AG08395 (cell line): ENCODE measurements around the gene MYOD1.

ENCODE experiments used
- DNase-seq: peaks from one replicate; pipeline ENCODE4 v3.0.0; 2012; ENCODE audit warnings: mixed read lengths, low spot score

The MYOD1 gene

DNA sequence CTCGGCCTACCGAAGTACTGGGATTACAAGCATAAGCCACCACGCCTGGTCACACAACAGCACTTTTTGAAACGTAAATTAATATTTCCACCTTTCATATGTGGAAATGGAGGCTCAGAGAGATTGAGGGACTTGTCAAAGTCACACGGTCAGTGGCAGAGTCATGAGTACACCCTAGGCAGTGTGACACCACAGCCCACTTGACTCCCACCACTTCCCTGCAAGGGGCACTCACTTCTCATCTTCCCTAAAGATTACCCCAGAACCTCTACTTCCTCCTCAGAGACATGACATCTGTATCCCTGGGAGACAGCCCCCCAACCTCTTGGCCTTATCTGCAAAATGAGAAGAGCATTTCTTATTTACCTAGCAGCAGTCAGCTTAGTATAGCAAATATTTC, 16.5 kb upstream of the MYOD1 start:
- DNase-seq = no peak

GRCh38 chr11:17703951-17704350, 15.4 kb upstream of the MYOD1 start:
- peak; percentile 20 for DNase-seq

- no peak for DNase-seq
These were observed 11.5 kb upstream of the MYOD1 start for GRCh38 chr11:17707830-17708229.

DNA sequence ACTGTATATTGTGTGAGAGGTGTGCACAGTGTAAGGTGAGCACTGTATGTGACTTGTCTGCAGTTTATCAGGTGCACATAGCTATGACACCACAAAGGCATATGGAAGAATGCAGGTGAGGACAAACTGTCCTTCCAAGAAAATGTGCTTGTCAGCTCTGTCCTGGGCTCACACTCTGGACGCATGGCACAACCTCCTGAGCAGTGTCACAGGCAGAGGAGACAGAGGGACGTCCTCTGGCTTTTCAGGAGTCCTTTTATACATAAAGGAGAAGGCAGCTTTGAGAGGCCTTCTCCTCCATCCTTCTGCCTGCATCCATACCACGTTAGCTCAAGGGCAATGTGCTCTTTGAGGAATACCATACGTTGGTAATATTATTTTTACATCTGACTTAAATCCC, 7.5 kb upstream of the MYOD1 start:
- DNase-seq = no peak

DNA sequence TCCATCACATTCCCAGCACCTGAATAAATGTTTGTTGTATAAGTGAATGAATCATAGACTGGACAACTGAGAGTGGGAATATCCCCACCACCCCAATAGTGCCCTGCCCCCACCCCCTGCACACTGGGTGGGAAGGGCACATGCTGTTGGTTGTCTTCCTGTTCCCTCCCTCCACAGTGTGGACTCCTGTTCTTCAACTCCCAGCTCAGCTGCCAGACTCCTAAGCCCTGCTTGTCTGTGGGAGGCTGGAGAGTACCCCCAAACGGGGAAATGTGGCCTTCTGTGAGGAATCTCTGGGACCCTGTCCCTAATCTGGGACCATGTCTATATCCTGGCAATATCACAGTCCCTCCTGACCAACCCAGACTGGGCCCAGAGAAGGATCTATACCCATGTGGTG, 5.5 kb upstream of the MYOD1 start:
- DNase-seq = no peak

DNA sequence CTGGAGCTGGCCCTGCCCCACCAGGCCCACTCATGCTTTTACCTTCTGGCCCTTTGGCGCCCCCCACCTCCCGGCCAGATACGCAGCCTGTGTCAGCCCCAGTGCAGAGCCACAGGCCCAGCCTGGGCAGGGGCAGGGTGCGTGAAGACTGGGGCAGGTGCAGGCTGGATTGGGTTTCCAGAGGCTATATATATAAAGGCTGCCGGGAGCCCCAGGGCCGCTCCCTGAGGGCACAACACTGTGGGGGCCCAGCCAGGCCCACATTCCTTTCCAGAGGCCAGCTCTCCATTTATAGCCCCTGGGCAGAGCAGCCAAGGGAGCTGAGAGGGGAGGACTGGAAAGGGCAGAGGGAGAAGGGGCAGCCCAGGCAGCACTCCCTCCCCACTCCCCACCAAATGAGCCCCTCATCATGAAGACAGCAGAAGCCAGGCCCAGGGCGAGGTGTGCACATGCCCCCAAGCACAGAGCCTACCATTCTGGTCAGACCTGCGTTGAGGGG, 5.0 kb upstream of the MYOD1 start:
- no peak for DNase-seq

GRCh38 chr11:17714870-17715269, 4.5 kb upstream of the MYOD1 start:
- no peak for DNase-seq

DNA sequence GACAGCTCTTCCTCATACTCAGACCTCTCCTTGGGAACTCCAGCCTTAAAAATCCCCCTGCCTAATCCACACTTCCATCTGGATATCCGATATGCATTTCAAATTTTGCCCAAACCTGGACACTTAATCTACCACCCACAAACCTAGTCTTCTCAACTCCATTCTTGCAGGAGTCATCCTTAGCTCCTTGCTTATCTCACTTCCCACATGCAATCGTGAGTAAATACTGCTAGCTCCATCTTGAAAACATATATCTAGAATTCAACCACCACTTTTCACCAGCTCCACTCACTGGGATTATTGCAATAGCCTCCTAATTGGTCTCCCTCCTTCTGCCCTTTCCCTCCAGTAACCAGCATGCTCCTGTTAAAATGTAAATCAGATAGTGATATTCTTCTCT, 2.6 kb upstream of the MYOD1 start:
- no peak for DNase-seq

DNA sequence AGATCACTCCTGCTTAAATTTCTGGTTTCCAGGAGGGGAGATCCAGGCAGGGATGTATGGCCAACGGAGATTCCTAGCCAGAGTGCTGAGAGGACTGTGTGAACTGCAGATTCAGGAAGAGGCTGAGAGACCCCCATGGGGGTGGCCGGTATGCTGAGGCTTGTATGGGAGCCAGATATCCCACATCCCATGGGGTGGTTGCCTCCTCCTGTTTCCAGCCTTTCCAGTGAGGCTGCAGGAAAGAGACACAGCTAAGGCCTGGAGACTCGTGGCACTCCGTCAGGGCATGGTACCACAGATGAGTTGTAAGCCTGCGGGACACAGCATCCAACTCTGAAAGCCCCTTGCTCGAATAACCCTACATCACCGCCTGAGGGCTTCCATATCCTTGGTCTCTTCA, 1.4 kb upstream of the MYOD1 start:
- no peak for DNase-seq

DNA sequence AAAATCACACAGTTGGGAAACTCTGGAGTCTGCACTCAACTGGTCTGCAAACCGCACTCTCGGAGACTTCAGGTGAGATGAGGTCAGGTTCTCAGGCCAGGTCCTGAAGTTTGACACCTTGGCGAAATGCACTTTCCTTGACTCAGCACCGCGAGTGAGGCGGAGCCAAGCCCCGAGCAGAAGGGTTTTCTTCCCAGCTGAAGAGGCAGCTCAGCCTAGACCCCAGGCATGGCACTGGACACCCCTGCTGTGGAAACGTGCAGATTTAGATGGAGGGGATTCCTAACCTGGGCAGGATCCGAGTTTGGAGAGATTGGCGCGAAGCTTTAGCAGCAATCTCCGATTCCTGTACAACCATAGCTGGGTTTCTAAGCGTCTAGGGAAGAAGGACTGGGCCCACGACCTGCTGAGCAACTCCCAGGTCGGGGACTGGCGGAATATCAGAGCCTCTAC, 835 bp upstream of the MYOD1 start:
- DNase-seq = no peak

DNA sequence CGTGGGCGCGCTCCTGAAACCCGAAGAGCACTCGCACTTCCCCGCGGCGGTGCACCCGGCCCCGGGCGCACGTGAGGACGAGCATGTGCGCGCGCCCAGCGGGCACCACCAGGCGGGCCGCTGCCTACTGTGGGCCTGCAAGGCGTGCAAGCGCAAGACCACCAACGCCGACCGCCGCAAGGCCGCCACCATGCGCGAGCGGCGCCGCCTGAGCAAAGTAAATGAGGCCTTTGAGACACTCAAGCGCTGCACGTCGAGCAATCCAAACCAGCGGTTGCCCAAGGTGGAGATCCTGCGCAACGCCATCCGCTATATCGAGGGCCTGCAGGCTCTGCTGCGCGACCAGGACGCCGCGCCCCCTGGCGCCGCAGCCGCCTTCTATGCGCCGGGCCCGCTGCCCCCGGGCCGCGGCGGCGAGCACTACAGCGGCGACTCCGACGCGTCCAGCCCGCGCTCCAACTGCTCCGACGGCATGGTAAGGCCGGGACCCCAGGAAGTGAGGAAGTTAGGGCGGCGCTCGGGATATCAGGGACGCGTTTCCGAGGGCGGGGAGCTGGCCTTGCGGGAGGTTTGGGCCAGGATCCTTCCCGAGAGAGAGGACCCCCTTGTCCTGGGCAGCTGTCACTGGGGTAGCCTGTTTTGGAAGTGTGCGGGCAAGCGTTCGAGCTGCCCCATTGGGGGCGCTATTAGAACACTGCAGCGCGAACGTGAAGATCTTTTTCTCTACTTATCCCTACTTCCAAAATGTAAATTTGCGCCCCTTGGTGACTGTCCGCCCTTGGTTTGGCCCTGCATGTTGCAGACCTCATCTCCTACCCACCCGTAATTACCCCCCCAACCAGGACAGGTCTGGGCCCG, 796 bp downstream of the MYOD1 start:
- DNase-seq = peak; percentile 16

GRCh38 chr11:17720796-17721171, 1.4 kb downstream of the MYOD1 start:
- no peak for DNase-seq

- no peak for DNase-seq
These were observed 2.0 kb downstream of the MYOD1 start for GRCh38 chr11:17721242-17721999.

DNA sequence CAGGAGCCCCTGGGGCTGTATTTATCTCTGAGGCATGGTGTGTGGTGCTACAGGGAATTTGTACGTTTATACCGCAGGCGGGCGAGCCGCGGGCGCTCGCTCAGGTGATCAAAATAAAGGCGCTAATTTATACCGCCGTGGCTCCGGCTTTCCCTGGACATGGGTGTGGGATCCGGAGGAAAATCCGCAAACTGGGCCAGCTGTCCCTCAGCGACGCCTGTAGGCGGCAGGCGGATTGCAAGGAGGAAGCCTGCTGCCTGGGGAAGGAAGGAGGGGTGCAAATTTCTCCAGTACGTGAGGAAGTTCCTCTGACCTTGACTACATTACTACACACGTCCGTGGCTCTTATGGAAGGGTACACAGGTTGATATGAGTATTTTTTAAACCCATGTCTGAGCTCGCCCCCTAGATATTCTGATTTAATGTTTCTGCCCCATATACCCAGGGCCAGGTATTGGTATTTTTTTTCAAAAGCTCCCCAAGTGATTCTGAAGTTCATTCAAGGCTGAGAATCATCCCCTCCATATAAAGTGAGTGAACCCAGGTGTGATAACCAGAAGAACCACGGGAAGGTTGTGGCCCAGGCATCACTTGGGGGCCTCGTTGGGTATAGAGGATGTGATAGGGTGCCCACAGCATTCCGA, 2.8 kb downstream of the MYOD1 start:
- DNase-seq = peak; percentile 64

DNA sequence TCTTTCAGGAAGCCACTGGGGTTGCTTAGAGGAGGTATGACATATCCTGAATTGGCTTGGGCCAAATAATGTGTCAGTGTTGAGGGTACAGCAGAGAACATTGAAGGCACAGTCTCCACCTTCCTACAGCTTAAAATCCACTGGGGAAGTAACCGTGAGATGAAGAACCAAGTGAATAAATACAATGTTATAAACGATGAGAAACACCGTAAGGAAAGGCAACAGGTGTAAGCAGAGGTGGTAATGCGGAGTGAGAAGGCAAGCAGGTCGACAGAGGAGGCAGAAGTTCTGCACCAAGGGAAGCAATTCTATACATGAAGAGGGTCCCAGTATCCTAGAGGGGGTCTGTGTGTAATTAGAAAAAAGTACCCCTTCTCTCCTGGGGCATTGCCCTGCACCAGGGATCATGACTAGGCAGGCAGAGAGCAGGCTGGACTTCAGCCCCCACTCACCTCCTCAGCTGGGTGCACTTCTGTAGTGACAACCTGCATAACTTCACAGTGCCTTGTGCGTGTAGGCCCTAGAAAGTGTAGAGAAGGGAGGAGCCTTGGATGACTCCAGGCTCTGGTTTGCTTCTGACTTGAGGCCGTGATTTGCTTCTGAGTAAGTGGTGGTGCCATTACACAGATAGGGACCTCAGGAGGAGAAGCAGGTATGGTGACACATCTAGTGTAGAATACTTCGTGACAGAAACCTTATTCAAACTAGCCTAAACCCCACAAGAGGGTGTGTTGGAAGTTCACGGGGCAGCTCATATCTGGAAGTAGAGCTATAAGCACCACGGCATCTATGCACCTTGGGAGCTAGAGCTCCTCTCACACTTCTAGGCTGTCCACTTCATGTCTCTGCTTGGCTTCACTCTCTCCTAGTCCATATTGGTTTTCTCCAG, 4.9 kb downstream of the MYOD1 start:
- no peak for DNase-seq

DNA sequence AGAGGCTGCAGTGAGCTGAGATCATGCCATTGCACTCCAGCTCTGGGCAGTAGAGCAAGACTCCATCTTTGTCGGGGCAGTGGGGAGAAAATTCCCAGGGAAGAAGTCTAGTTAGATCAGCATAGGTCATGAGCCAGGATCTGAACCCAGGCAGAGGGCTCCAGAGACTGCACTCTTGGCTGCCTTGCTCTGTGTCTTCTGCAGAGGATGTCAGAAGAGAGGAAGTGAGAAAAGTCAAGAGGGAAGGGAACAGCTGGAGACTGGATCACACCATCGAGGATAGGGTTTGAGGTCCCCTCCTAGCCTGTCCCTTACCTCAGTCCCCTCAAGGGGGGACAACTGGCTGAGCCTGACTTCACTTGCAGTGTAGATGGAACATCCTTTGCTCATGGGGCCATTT, 5.8 kb downstream of the MYOD1 start:
- DNase-seq = no peak

GRCh38 chr11:17730137-17730536, 10.8 kb downstream of the MYOD1 start:
- no peak for DNase-seq

DNA sequence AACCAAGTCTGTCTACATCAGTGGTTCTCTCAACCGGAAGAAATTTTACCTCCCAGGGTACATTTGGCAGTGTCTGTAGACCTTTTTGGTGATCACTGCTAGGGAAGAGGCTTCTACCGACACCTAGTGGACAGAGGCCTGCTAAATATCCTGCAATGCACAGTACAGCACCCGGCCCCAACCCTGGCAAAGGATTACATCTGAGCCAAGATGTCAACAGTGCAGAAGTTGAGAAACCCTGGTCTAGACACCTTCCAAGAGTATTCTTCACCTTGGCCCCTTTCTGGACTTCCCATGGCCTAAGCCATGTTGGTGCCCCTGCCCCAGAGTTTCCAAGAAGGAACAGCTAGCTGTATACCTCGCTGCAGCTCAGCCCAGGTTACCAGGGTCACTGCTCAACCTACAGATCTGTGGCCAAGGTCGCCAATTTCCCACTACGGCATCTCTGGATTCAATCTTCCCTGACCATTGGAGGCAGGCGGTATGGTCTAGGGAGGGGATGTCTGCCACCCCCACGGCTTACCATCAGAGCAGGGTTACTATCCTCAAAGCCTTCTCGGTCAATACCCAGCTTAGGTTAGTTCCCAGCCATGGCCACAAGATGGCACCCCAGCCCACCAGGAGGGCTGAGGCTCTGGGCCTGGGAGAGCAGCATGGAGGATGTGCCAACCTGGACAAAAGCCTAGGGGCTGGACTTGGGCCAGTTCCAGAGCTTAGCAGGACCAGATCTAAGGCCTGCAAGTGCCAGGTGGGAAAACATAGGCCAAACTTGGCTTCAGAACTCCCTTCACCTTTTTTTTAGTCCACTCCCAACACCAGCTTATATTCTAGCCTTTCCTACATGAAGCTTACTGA, 11.5 kb downstream of the MYOD1 start:
- DNase-seq = peak; percentile 93

GRCh38 chr11:17733261-17733660, 13.9 kb downstream of the MYOD1 start:
- DNase-seq = no peak

DNA sequence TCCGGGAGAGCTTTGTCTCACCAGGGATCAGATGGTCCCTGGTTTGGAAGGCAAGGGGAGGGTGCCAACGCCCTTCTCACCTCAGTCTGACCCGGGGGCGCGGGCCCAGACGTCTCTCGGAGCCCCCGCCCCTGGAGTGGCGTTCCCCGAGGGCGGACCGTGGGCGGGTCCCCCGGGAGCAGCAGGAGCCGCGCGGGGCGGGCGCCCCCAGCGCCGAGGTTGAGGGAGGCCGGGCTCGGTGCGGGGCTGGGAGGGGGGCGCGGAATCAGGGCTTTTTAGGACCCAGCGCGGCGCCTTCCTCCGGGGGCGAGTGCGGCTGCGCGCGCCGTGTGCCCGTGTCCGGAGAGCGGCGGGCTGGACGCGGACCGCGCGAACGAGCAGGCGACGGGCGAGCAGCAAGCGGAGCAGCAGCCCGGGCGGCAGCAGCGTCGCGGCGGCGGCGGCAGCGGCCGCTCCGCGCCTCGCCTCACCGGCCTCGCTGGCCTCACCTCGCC, 15.1 kb downstream of the MYOD1 start, which contains the start of gene KCNC1:
Gene KCNC1 (plus strand): TSS at position 364 of the 494 bp plus-strand sequence. CDS start 1,222 bp downstream, outside the sequence.
- peak; percentile 56 for DNase-seq
